HG03378 (cell line): Measurements from ENCODE around the gene OSGIN1.

Experiments used
- ATAC-seq: cut with Tn5 transposase; IDR thresholded peaks from one replicate; pipeline ENCODE4 v1.9.1; 2021; ENCODE audit warnings: mild to moderate bottlenecking, moderate library complexity; ENCODE audit not compliant: unreplicated experiment

Gene OSGIN1

DNA sequence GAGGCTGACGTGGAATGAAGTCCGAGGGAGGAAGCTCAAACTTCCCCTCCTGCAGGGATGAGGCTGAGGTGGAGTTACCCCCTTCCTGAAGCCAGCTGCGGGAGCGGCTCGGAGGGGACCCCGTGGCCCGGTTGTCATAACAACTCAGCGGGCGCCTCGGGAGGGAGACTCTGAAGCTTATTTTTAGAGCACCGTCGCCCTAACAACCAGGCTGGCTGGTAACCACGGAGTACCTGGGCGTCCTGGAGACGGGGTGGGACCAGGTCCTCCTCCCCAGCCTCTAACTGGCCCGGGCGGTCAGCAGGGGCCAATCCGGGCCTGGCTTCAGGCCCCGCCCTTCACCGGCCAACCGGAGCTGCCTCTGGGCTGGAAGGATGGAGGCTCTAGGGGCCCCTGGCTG, 42.7 kb downstream of the OSGIN1 start:
- ATAC-seq: no peak

DNA sequence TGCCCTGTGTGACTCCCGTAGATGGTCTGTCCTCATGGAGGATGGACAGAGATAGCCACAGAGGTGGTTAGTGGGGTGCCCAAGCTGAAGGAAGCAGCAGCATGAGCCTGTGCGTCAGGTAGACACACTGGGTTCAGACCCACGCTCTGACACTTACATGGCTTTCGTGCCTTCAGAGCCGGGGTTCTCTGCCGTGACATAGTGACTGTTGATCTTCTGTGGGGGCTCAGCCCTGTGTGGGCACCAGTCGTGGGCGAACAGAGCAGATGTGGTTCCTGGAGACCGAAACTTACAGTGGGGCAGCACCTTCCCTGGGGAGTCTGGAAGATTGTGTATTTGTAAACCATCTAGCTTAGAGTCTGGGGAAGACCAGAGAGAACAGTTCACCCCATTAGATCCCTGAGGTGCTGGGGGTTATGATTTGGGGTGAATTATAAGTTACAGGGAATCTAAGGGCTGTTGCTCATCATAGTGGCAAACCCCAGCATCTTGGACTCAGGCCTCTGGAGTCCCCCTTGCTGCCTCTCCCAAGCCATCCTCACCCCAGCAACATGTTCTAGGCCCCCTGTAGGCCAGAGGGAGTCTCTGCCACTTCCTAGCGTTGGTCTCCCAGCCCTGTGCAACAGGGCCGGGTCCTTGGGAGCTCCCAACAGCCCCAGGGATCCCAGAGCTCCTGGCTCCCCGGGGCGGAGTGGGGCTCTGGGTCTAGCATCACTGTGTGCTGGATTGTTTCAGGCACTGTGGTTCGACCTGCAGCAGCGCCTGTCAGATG, 43.6 kb downstream of the OSGIN1 start:
- ATAC-seq: no peak

DNA sequence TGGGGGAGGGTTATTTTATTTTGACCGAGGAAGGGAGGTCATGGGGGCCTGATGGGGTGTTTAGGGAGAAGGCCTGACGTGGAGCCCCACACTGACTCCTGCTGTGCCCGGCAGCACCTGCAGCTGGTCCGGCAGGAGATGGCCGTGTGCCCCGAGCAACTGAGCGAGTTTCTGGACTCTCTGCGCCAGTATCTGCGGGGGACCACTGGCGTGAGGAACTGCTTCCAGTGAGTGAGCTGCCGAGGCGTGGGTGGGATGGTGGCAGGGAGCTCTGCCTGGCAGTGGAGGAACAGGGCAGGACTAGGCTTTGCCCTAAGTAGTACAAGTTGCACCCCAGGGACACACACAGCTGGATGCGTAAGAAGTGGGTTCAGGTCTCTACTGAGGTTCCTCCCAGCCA, 45.1 kb downstream of the OSGIN1 start:
- no peak for ATAC-seq

DNA sequence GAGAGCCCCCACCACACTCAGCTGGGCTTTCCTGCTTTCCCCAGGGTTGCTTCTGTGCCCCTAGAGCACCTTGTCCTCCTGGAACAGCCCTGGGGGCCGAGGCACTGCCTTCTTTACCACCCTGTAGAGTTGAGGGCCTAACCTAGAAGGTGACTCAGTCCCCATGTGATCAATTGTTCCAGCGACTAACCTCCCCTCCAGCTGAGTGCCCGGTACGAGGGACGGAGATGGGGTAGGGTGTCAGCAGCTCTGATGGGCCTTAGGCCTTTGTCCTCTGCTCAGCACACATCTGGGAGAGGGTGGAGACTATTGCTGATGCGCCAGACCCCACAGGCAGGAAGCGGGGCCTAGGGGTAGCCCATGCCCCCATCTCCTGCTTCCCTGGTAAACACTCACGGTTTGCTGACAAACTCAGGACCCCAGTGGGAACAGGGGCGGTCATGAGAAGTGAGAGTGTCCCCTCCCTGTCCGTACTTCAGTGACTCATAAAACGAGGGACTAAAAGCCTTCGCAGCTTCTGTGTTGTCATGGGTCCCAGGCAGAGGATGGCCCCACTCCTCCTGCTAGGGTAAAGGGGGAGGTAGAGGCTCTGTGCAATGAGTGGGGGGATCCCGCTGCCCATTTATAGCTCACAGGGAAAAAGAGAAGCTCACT, 48.1 kb downstream of the OSGIN1 start:
- ATAC-seq: no peak

DNA sequence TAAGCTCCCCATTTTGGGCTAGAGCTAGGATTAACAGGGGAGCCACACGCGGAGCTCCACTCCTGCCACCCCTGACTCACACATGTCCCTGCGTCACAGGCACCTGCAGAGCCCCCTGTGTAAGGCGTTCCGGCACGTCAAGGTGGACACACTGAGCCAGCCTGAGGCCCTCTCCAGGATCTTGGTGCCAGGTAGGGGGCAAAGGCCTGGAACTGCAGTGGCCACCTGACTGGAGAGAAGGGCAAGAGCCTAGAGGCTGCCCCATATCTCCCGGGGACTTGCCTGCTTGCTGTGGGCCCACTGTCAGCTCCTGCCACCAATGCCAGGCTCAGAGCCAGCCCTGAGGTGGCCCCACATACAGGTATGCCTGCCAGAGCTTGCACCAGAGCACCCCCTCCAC, 48.7 kb downstream of the OSGIN1 start:
- no peak for ATAC-seq

DNA sequence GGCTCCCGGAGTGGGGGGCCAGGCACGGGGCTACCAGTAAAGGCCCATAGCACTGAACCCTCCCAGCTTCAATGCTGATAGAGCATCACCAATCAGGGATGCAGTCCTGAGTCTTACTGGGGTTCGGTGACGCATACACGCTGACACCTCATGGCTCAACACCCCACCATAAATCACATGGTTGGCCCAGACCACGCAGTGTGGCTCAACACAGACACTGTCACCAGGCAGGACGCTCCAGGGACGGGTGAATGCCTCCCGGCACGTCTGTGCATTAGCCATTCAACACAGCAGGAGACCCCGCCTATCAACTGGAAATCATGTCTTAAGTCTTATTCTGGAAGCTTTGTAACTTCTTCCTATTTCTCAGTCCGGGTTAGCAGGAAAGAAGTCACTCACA, 50.0 kb downstream of the OSGIN1 start:
- no peak for ATAC-seq

DNA sequence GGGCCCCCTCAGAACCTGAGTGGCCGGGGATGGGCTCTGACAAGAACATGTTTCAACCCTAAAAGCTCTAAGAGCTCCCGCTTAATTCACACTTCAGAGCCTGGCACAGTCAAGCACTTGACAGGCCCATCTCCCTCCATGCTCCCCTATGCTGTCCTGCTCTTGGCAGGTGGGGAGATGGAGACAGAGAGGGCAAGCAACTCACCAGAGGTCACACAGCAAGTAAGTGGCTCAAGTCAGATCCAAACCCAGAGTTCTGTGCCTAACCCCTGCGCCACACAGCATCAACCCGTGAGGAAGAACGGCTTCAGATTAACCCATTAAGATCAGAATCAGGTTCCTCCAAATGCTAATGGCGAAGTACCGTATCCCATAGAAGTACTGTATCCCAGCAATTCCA, 51.4 kb downstream of the OSGIN1 start:
- ATAC-seq: no peak

DNA sequence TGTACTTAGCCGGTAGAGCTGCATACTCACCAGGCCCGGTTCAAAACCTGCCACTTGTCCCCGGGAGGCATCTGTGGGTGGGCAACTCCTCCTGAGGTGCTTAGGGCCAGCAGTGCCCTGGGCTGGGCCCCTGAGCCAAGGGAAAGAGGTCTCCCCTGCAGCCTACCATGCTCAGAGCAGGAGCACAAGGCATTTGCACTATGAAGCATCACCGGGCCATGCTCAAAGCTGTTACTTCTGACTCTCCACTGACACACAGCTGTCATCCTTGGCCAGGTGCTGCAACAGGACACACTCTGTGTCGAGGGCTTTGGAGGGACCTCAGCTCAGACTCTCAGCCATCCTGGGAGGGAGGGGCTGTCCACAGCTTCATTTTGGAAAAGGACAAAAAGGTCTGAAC, 52.4 kb downstream of the OSGIN1 start:
- ATAC-seq: no peak

DNA sequence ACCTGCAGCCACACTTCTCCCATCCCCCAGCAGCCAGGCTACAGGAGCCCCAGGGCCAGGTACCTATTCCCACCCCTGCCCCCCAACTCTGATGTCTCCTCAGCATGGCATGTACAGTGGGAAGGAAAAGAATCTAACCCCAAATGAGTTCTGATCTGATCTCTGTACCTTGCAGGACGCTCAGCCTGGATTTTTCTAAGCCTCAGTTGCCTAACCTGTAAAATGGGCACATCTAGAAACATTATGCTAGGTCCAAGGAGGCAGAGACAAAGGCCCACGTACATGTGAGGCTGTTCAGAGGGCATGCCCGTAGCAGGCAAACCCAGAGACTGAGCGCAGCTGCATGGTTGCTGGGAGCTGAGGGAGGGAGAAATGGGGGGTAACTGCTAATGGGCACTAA, 54.5 kb downstream of the OSGIN1 start:
- no peak for ATAC-seq

DNA sequence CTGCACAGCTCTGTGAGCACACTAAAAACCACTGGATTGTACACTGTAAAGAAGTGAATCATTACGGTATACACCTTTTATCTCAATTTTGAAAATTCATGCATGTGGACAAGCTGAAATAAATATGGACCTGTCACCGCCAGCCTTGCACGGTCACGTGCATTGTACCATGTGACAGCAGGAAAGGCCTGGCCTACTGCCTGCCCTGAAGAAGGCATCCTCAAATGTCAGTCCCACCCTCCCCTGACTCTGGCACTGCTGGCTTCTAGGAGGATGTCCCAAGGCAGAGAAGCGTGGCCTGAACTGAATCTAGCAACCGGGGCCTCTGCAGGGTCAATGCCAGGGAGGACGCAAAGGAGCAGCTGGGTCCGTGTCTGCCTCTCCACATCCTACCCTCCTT, 54.9 kb downstream of the OSGIN1 start:
- no peak for ATAC-seq

DNA sequence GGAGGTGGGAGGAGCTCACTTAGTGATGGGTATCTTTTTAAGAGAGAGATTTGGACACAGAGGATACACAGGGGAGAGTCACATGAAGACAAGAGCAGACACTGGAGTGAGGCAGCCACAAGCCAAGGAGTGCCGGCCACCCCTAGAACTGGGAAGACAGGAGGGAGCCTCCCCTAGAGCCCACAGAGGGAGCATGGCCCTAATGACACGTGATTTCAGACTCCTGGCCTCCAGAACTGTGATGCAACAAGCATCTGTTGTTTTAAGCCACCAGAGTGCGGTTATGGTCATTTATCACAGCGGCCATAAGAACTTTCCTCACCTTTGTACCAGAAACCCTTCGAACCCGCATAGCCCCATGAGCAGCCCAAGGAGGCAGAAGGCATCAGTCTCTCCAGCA, 56.2 kb downstream of the OSGIN1 start:
- no peak for ATAC-seq

DNA sequence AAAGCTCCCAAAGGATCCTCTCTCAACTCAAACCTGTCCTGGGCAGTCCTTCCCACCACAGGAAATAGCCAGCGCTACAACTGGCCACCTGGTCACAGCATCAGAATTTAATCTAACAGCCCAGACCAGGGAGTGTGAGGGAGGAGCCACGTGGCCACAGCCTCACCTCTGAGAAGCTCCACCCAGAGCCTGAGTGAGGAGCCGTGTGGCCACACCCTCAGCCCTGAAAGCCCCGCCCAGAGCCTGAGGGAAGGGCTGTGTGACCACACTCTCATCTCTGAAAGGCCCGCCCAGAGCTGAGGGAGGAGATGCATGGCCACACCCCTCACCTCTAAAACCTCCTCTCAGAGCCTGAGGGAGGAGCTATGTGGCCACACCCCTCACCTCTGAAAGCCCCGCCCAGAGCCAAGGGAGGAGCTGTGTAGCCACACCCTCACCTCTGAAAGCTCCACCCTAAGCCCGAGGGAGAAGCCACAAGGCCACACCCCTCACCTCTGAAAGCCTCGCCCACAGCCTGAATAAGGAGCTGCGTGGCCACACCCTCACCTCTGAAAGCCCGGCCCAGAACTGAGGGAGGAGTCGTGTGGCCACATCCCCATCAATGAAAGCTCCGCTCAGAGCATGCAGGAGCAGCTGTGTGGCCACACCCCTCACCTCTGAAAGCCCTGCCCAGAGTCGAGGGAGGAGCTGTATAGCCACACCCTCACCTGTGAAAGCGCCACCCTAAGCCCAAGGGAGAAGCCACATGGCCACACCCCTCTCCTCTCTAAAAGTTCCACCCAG, 60.9 kb downstream of the OSGIN1 start:
- peak; percentile 69 for ATAC-seq

DNA sequence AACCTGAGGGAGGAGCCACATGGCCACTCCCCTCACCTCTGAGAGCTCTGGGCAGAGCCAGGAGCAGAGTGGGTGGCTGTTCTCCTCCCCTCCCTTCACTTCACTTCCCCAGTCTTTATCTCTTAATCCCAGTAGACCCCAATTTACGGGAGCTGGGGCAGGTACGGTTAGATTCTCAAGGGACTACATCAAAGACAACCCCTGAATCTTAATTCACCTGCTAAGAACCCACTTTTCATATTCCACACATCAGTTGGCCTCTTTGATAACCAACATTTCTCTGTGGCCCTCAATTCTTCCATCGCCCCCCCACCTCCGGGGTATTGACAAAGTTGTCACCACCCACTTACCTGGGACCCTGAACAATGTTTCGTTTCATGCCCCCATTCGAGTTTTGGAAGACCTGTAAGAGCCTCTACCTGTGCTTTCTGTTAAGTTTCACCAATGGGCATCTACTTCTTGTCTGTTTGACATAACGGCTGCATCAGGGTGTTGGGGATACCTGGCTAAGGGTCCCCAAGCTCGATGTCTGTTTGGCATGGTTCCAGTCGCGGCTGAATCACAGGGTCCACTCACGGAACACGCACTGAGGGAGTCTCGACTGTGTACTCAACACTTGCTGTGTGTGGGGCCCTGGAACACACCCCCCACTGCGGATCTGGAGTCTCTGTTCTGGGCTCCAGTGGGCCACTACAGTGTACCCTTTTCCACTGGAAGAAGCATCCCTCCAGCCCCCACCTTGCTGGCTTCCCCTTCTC, 61.7 kb downstream of the OSGIN1 start:
- ATAC-seq: no peak

DNA sequence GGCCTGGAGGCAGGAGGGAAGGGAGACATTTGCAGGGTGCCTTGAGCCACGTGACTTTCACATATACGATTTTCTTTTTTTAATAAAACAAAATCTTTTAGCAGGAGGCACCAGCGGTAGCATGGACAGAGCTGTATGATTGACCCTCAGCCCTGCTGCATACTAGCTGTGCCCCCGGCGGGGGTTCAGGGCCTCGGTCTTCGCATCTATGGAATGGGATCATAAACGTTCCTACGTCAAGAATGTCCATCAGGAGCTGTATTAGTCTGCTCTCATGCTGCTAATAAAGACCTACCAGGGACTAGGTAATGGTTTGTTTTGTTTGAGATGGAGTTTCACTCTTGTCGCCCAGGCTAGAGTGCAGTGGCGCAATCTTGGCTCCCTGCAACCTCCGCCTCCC, 62.4 kb downstream of the OSGIN1 start:
- ATAC-seq: no peak
